ENCODE measurements around the gene PAK2. TPM values are rescaled to one million over a fixed set of nuclear protein-coding genes. Genes with fewer than 3 reads are reported as not detected.

Gene PAK2
- total and polyA plus RNA-seq, 9 of the 15 experiments (the other 6 are each of a cell fraction or from before 2014, with no cell fraction given): 13.2 to 72.4 (median 35.7) TPM

GRCh38 chr3:196711838-196712513 lies 27.7 kb upstream of the PAK2 start, which contains the start of the genes CEP19 and PIGX (continued):
- no peak for TF ChIP-seq PRMT5 (CRISPR knock-in tag; IDR thresholded peaks at IDR 0.05)
- TF ChIP-seq RBFOX2 (IDR thresholded peaks at IDR 0.05; ENCODE audit: low read depth, low read length): peak; percentile 87
- no peak for TF ChIP-seq TOE1 (IDR thresholded peaks at IDR 0.05; ENCODE audit: borderline replicate concordance)
- TF ChIP-seq TOE1 (CRISPR knock-in tag; IDR thresholded peaks at IDR 0.05; ENCODE audit: borderline replicate concordance, low read depth): no peak
- peak; percentile 76 to 94; a peak in 3 of 4 replicates for TF ChIP-seq NONO (IDR thresholded peaks at IDR 0.05; ENCODE audit: low read depth in 2 of 2, low read length in 1 of 2)
- TF ChIP-seq ZNF121 (CRISPR knock-in tag; conservative IDR thresholded peaks at IDR 0.05): no peak
- no peak for TF ChIP-seq SIRT6 (IDR thresholded peaks at IDR 0.05; ENCODE audit: low read depth, low read length)
- TF ChIP-seq ZBTB9 (CRISPR knock-in tag; IDR thresholded peaks at IDR 0.05): no peak
- peak; percentile 75; the same call in 1 of the 2 replicates for TF ChIP-seq ETS1 (conservative IDR thresholded peaks at IDR 0.05; ENCODE audit: control insufficient read depth, low read depth, low read length)
- no peak for TF ChIP-seq ID3 (CRISPR knock-in tag; IDR thresholded peaks at IDR 0.05)
- 0 out of 2 replicates have a peak, but pooled peaks have one; percentile 58 for TF ChIP-seq ID3 (tag; IDR thresholded peaks at IDR 0.05)
- TF ChIP-seq EZH2 (IDR thresholded peaks at IDR 0.05; ENCODE audit: borderline replicate concordance, low read depth, low read length): no peak
- TF ChIP-seq NELFE (IDR thresholded peaks at IDR 0.05; ENCODE audit: insufficient read depth, insufficient read length): no peak
- TF ChIP-seq STAT5B (CRISPR knock-in tag; IDR thresholded peaks at IDR 0.05): no peak
- no peak for TF ChIP-seq KLF10 (CRISPR knock-in tag; IDR thresholded peaks at IDR 0.05)
- 0 out of 2 replicates have a peak, but pooled peaks have one; percentile 30 for TF ChIP-seq POLR2H (tag; IDR thresholded peaks at IDR 0.05; ENCODE audit: low read depth)
- no peak for TF ChIP-seq PURB (CRISPR knock-in tag; IDR thresholded peaks at IDR 0.05; ENCODE audit: low read depth)
- no peak for TF ChIP-seq ZSCAN32 (CRISPR knock-in tag; IDR thresholded peaks at IDR 0.05)
- no peak for TF ChIP-seq MEF2A (IDR thresholded peaks at IDR 0.05; ENCODE audit: control insufficient read depth, low read depth, low read length)
- no peak for TF ChIP-seq HMG20A (CRISPR knock-in tag; conservative IDR thresholded peaks at IDR 0.05)
- TF ChIP-seq ZNF75A (CRISPR knock-in tag; IDR thresholded peaks at IDR 0.05): no peak
- peak; percentile 91 for TF ChIP-seq POLR2G (IDR thresholded peaks at IDR 0.05; ENCODE audit: low read depth, low read length)
- TF ChIP-seq KLF13 (tag; IDR thresholded peaks at IDR 0.05; ENCODE audit: borderline replicate concordance, low read depth): no peak
- TF ChIP-seq KLF6 (CRISPR knock-in tag; IDR thresholded peaks at IDR 0.05; ENCODE audit: borderline replicate concordance): no peak
- no peak for TF ChIP-seq NR2C1 (IDR thresholded peaks at IDR 0.05)
- no peak for TF ChIP-seq NR2C1 (tag; IDR thresholded peaks at IDR 0.05)
- peak; percentile 88 for TF ChIP-seq RFX1 (IDR thresholded peaks at IDR 0.05)
- TF ChIP-seq GTF2A2 (tag; IDR thresholded peaks at IDR 0.05): no peak
